Measurements from ENCODE around the gene EPB41. TPM values are rescaled to one million over a fixed set of nuclear protein-coding genes. Genes with fewer than 3 reads are reported as not detected.

Gene EPB41
- total and polyA plus RNA-seq, 2 of the 8 experiments (the other 6 are each of a cell fraction or from before 2014, with no cell fraction given): 36.7 to 109 TPM

- CTCF ChIA-PET (ENCODE audit: partially characterized antibody): no interaction called here
- Histone ChIP-seq H2BK12ac (ENCODE audit: low read depth, low read length) (no peak overlapping the region), H3K9ac (replicated peaks in 1 of 4; ENCODE audit: extremely low read depth in 1 of 4, low read depth in 3 of 4, low read length in 3 of 4) (no peak overlapping the region), H2AFZ (ENCODE audit: low read length) (no peak overlapping the region), H4K20me1 (replicated peaks in 1 of 2; ENCODE audit: control insufficient read depth in 1 of 2, insufficient read depth in 2 of 2, low read length in 2 of 2) (no peaks in the 10 kb centered on the region), H3K79me2 (ENCODE audit: control insufficient read depth in 1 of 2, insufficient read depth in 2 of 2, low read length in 2 of 2) (peaks cover 0 to 11% of the 10 kb centered on the region in 2 experiments; a peak in 2 of 4 replicates), H4K91ac (replicated peaks; ENCODE audit: insufficient read length, low read length) (no peak overlapping the region), H3K14ac (ENCODE audit: insufficient read length) (no peak overlapping the region), H2BK15ac (ENCODE audit: low read length) (no peak overlapping the region), H3K23me2 (ENCODE audit: low read depth, low read length) (no peaks in the 10 kb centered on the region), H3K18ac (ENCODE audit: extremely low read depth, low read length) (no peak overlapping the region), H2AK5ac (ENCODE audit: low read depth, low read length) (no peak overlapping the region), H2BK120ac (replicated peaks; ENCODE audit: low read depth, low read length) (no peak overlapping the region), H3K36me3 (ENCODE audit: control insufficient read depth in 2 of 4, insufficient read depth in 4 of 4, low read length in 3 of 4) (no peaks in the 10 kb centered on the region; a peak in 1 of 8 replicates), H2BK5ac (ENCODE audit: low read depth, low read length) (no peak overlapping the region), H3K79me1 (ENCODE audit: low read depth, low read length) (peaks cover 3% of the 10 kb centered on the region), H3K4me1 (replicated peaks in 1 of 4; ENCODE audit: control insufficient read depth in 3 of 4, insufficient read depth in 4 of 4, low read length in 3 of 4) (peaks cover 2 to 7% (median 5%) of the 10 kb centered on the region in 4 experiments), H3K27ac (ENCODE audit: low read depth, low read length) (no peak overlapping the region), H3K27me3 (replicated peaks in 1 of 4; ENCODE audit: control insufficient read depth in 3 of 4, extremely low read depth in 1 of 4, insufficient read depth in 3 of 4, low read length in 3 of 4) (no peaks in the 10 kb centered on the region), H3K56ac (replicated peaks; ENCODE audit: insufficient read length, low read depth, low read length) (no peak overlapping the region), H3K4ac (replicated peaks; ENCODE audit: insufficient read length, low read depth, low read length) (no peak overlapping the region), H3K23ac (ENCODE audit: insufficient read length) (no peak overlapping the region), H4K5ac (ENCODE audit: insufficient read length, low read depth, low read length) (no peak overlapping the region), H4K8ac (ENCODE audit: extremely low read depth, insufficient read depth, low read length) (no peak overlapping the region), H3K4me3 (ENCODE audit: extremely low read depth in 1 of 4, insufficient read depth in 2 of 4, low read depth in 3 of 4, low read length in 4 of 4) (no peak overlapping the region), H2BK20ac (ENCODE audit: low read length) (no peak overlapping the region), H3K4me2 (ENCODE audit: insufficient read depth in 1 of 2, low read depth in 2 of 2, low read length in 2 of 2) (no peak overlapping the region), H3K9me3 (ENCODE audit: insufficient read depth in 2 of 2, low read depth in 1 of 2, low read length in 1 of 2) (no peaks in the 10 kb centered on the region)
- no peak for DNase-seq (ENCODE audit: low read depth in 1 of 2, low spot score in 2 of 2)
- FAIRE-seq: no peak
- WGBS, 2 experiments (ENCODE audit: extremely low coverage in 1 of 2, insufficient coverage in 1 of 2, insufficient read length in 1 of 2, insufficient replicate concordance in 2 of 2, low coverage in 1 of 2, low lambda C conversion rate in 2 of 2, missing lambda C conversion rate in 1 of 2): 85% methylated on average over 10 of the region's 10 CpGs; no CpG with 5 or more reads in 1 of the 2 experiments
- TF ChIP-seq KDM1A (IDR thresholded peaks at IDR 0.05; ENCODE audit: borderline replicate concordance, low read length): 0 out of 2 replicates have a peak, but pooled peaks have one; percentile 27
- TF ChIP-seq E2F6 (IDR thresholded peaks at IDR 0.05): no peak
- POLR2A ChIA-PET (ENCODE audit: partially characterized antibody): interaction anchor here (1.1 kb wide), 2 partner anchors 65 to 72 kb away, joined by 3 to 5 read pairs; partner anchors contain the start of gene EPB41
Observed at GRCh38 chr1:28986306-28986910, 72.0 kb downstream of the EPB41 start.
